GM18502 (cell line): ENCODE data around the gene PNMA6A.
"Not testable (repeated sequence)": the region's sequence is repeated elsewhere in the genome, so short reads cannot be mapped to it uniquely, and the experiment has no call there.

Source experiments
- ATAC-seq: cut with Tn5 transposase; IDR thresholded peaks from one replicate; pipeline ENCODE4 v1.9.1; 2021; ENCODE audit warnings: mild to moderate bottlenecking; ENCODE audit not compliant: unreplicated experiment, poor library complexity

PNMA6A gene

GRCh38 chrX:153071909-153072583 lies at the start of gene PNMA6A:
TSS of gene PNMA6A (plus strand) at chrX:153072454. CDS start at chrX:153073063, 609 bp downstream.
- ATAC-seq: not testable (repeated sequence)

- ATAC-seq: not testable (repeated sequence)
Measured at GRCh38 chrX:153026501-153026900, 45.8 kb upstream of the PNMA6A start.

- not testable (repeated sequence) for ATAC-seq
Measured at GRCh38 chrX:153028487-153028886, 43.8 kb upstream of the PNMA6A start.

GRCh38 chrX:153029162-153029561 lies 43.1 kb upstream of the PNMA6A start:
- no peak for ATAC-seq

GRCh38 chrX:153029875-153030274 lies 42.4 kb upstream of the PNMA6A start:
- ATAC-seq: no peak

- ATAC-seq: no peak
Measured at GRCh38 chrX:153030801-153031200, 41.5 kb upstream of the PNMA6A start.

GRCh38 chrX:153032397-153033118 lies 39.7 kb upstream of the PNMA6A start:
- ATAC-seq: peak; percentile 75

GRCh38 chrX:153049093-153049492 lies 23.2 kb upstream of the PNMA6A start:
- no peak for ATAC-seq

- no peak for ATAC-seq
Measured at GRCh38 chrX:153052534-153052933, 19.7 kb upstream of the PNMA6A start.

GRCh38 chrX:153055871-153056749 lies 16.1 kb upstream of the PNMA6A start, which contains the start of gene PNMA3:
TSS of gene PNMA3 (plus strand) at chrX:153056470. CDS start at chrX:153057056, 586 bp downstream.
- no peak for ATAC-seq

GRCh38 chrX:153057281-153057680 lies 15.0 kb upstream of the PNMA6A start:
- ATAC-seq: no peak

GRCh38 chrX:153059191-153060094 lies 12.8 kb upstream of the PNMA6A start:
- ATAC-seq: no peak

GRCh38 chrX:153060095-153060445 lies 12.2 kb upstream of the PNMA6A start:
- ATAC-seq: no peak

- no peak for ATAC-seq
Measured at GRCh38 chrX:153061732-153062131, 10.5 kb upstream of the PNMA6A start.

- no peak for ATAC-seq
Measured at GRCh38 chrX:153063315-153063714, 8.9 kb upstream of the PNMA6A start.

- ATAC-seq: no peak
Measured at GRCh38 chrX:153064061-153064460, 8.2 kb upstream of the PNMA6A start.

GRCh38 chrX:153065389-153065788 lies 6.9 kb upstream of the PNMA6A start:
- no peak for ATAC-seq

- ATAC-seq: not testable (repeated sequence)
Measured at GRCh38 chrX:153066402-153066801, 5.9 kb upstream of the PNMA6A start.

- ATAC-seq: not testable (repeated sequence)
Measured at GRCh38 chrX:153073331-153073730, 1.1 kb downstream of the PNMA6A start.
